Panc1 (cell line): ENCODE measurements around the gene UMAD1. TPM values are rescaled to one million over a fixed set of nuclear protein-coding genes. Genes with fewer than 3 reads are reported as not detected.

Experiments used
- ATAC-seq: fragments of 200-7000 bp; cut with Tn5 transposase; 2 replicates; pipeline ENCODE4 v1.9.1; 2020; ENCODE audit warnings: mild to moderate bottlenecking, moderate library complexity
- BruUV-seq: library from RNA; stranded (reverse); fragments of 400-500 nt; replicated peaks from 2 replicates; lab custom pipeline; 2021; lab: Mats Ljungman, UMichigan
- CTCF ChIA-PET: fragments of 300-600 bp; sonication (Branson Sonifier 250); formaldehyde crosslinking; loops from one replicate; lab custom pipeline; 2022; ENCODE audit warnings: antibody characterized with exemption; lab: Charles Lee
- POLR2A ChIA-PET: fragments of 300-600 bp; sonication (Branson Sonifier 250); formaldehyde crosslinking; loops from one replicate; lab custom pipeline; 2022; ENCODE audit warnings: antibody characterized with exemption; lab: Charles Lee
- DNase-seq: peaks from one replicate; pipeline ENCODE4 v3.0.0-alpha.2; 2010; ENCODE audit warnings: low read depth, low spot score
- H3K27ac ChIP-seq: 2 replicates; pipeline ENCODE4 v1.5.1; 2011; ENCODE audit warnings: mild to moderate bottlenecking, low read length, inconsistent platforms
- H3K27me3 ChIP-seq: fragments of 200-500 bp; sonication (Bioruptor generic); 2 replicates; pipeline ENCODE4 v1.6.0; 2014; ENCODE audit warnings: low read length, inconsistent platforms; ENCODE audit not compliant: control insufficient read depth, insufficient read depth
- H3K36me3 ChIP-seq: fragments of 200-500 bp; sonication (Bioruptor generic); 2 replicates; pipeline ENCODE4 v1.5.1; 2014; ENCODE audit warnings: inconsistent platforms, mild to moderate bottlenecking, low read length, moderate library complexity; ENCODE audit not compliant: control insufficient read depth, insufficient read depth
- H3K4me1 ChIP-seq: 2 replicates; pipeline ENCODE4 v1.5.1; 2011; ENCODE audit warnings: inconsistent platforms, mild to moderate bottlenecking, low read length, moderate library complexity; ENCODE audit not compliant: control insufficient read depth, insufficient read depth
- H3K4me3 ChIP-seq, 2 experiments: 2 replicates each; pipeline ENCODE4 v1.5.1; 2011 to 2012; ENCODE audit warnings: low read depth in 2 of 2, low read length in 2 of 2, mild to moderate bottlenecking in 2 of 2, inconsistent platforms in 1 of 2, moderate library complexity in 1 of 2
- H3K9me3 ChIP-seq: fragments of 200-500 bp; sonication (Bioruptor generic); 2 replicates; pipeline ENCODE4 v1.5.1; 2014; ENCODE audit warnings: low read depth, mild to moderate bottlenecking, inconsistent platforms, low read length, moderate library complexity; ENCODE audit not compliant: control insufficient read depth, insufficient read depth
- CTCF ChIP-seq: fragments of 450-650 bp; IDR thresholded peaks from 2 replicates; pipeline ENCODE4 v1.5.1; 2017; ENCODE audit warnings: mild to moderate bottlenecking
- POLR2AphosphoS5 ChIP-seq: IDR thresholded peaks from 2 replicates; pipeline ENCODE4 v1.6.1; 2012; ENCODE audit warnings: mild to moderate bottlenecking, low read depth, low read length, moderate library complexity
- SIN3A ChIP-seq: IDR thresholded peaks from 2 replicates; pipeline ENCODE4 v1.6.1; 2012; ENCODE audit warnings: low read depth, mild to moderate bottlenecking, low read length, moderate library complexity, borderline replicate concordance; ENCODE audit not compliant: insufficient read depth
- TCF7L2 ChIP-seq: IDR thresholded peaks from 2 replicates; pipeline ENCODE4 v1.6.1; 2011; ENCODE audit warnings: mild to moderate bottlenecking, low read depth, low read length, inconsistent platforms
- in situ Hi-C: cut with HindIII; loops from 2 replicates; pipeline ENCODE4 v1.10.0; 2016; ENCODE audit warnings: low sequenced_read_pairs, low pct_unique_long_range_greater_than_20kb
- intact Hi-C: fragments of 100-400 bp; cut with micrococcal nuclease; formaldehyde crosslinking; loops from one replicate; pipeline ENCODE4 v1.10.0; 2022; ENCODE audit not compliant: unreplicated experiment
- total RNA-seq: library from RNA; stranded (reverse); gene quantifications from one replicate; pipeline ENCODE4 v1.2.1, GENCODE V29; 2021; ENCODE audit not compliant: unreplicated experiment
- TF ChIP-seq, protein P1 (sequence below), 2 experiments: IDR thresholded peaks; 2 replicates each; pipeline ENCODE4 v1.6.1; 2011 to 2012; ENCODE audit warnings: low read depth in 2 of 2, control low read depth in 1 of 2, low read length in 1 of 2, mild to moderate bottlenecking in 1 of 2, moderate library complexity in 1 of 2; ENCODE audit not compliant: insufficient read depth in 1 of 2

Gene UMAD1
- total RNA-seq, 1 experiment from 2014 or later: 19.9 TPM

GRCh38 chr7:7843240-7843639 is 202.7 kb downstream of the UMAD1 start:
- BruUV-seq: no TSS peak
- ATAC-seq (no peak), DNase-seq (no peak)
- no peak overlapping the region for H3K27ac ChIP-seq
- H3K4me3 ChIP-seq: no peak overlapping the region
- H3K27me3 ChIP-seq: no peaks in the 10 kb centered on the region
- CTCF ChIA-PET: no interaction called here
- no peaks in the 10 kb centered on the region for H3K4me1 ChIP-seq
- intact Hi-C loops (no loop called here), in situ Hi-C loops (no loop called here)
- H3K36me3 ChIP-seq: no peaks in the 10 kb centered on the region
- no peaks in the 10 kb centered on the region for H3K9me3 ChIP-seq
- TF ChIP-seq POLR2AphosphoS5 (no peak), SIN3A (no peak)
- POLR2A ChIA-PET: no interaction called here

DNA sequence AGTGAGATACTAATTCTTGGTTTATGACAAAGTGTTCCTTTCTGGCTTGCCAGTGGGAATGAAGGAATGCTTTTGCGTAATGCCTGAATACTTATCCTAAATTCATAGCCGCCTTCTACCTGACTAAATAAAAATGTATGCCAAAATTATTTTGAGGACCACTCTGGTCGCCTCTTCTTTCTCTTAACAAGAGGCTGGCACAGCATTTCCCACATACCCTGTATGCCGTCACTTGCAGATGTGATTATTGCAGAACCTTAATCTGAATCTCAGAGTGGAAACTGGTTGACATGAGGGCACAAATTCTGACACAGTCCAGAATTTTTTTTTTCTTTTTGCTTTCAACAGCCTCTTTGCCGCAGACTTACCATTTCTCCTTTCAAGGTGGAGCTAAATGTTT is 203.4 kb downstream of the UMAD1 start:
- ChIA-PET CTCF (no interaction called here), POLR2A (no interaction called here)
- BruUV-seq: no TSS peak
- Histone ChIP-seq H3K27ac (no peak overlapping the region), H3K9me3 (no peaks in the 10 kb centered on the region), H3K36me3 (no peaks in the 10 kb centered on the region), H3K4me3 (no peak overlapping the region), H3K27me3 (no peaks in the 10 kb centered on the region), H3K4me1 (no peaks in the 10 kb centered on the region)
- no peak for DNase-seq
- intact Hi-C loops (no loop called here), in situ Hi-C loops (no loop called here)
- ATAC-seq: no peak
- TF ChIP-seq TCF7L2 (no peak), CTCF (no peak), POLR2AphosphoS5 (no peak), SIN3A (no peak)
- TF ChIP-seq, protein P1, sequence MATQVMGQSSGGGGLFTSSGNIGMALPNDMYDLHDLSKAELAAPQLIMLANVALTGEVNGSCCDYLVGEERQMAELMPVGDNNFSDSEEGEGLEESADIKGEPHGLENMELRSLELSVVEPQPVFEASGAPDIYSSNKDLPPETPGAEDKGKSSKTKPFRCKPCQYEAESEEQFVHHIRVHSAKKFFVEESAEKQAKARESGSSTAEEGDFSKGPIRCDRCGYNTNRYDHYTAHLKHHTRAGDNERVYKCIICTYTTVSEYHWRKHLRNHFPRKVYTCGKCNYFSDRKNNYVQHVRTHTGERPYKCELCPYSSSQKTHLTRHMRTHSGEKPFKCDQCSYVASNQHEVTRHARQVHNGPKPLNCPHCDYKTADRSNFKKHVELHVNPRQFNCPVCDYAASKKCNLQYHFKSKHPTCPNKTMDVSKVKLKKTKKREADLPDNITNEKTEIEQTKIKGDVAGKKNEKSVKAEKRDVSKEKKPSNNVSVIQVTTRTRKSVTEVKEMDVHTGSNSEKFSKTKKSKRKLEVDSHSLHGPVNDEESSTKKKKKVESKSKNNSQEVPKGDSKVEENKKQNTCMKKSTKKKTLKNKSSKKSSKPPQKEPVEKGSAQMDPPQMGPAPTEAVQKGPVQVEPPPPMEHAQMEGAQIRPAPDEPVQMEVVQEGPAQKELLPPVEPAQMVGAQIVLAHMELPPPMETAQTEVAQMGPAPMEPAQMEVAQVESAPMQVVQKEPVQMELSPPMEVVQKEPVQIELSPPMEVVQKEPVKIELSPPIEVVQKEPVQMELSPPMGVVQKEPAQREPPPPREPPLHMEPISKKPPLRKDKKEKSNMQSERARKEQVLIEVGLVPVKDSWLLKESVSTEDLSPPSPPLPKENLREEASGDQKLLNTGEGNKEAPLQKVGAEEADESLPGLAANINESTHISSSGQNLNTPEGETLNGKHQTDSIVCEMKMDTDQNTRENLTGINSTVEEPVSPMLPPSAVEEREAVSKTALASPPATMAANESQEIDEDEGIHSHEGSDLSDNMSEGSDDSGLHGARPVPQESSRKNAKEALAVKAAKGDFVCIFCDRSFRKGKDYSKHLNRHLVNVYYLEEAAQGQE (IDR thresholded peaks at IDR 0.05; ENCODE audit: insufficient read depth in 1 of 2, low read depth in 2 of 2, low read length in 1 of 2): no peak

GRCh38 chr7:7848246-7848645 is 207.7 kb downstream of the UMAD1 start:
- Histone ChIP-seq H3K27ac (no peak overlapping the region), H3K27me3 (no peaks in the 10 kb centered on the region), H3K9me3 (no peaks in the 10 kb centered on the region), H3K4me3 (no peak overlapping the region), H3K36me3 (no peaks in the 10 kb centered on the region), H3K4me1 (no peaks in the 10 kb centered on the region)
- DNase-seq (no peak), ATAC-seq (no peak)
- CTCF ChIA-PET: no interaction called here
- in situ Hi-C loops: loop anchor here (5.0 kb wide), 1 partner anchor 69 kb away; no protein-coding TSS in a partner anchor
- intact Hi-C loops: no loop called here
- TF ChIP-seq SIN3A (no peak), POLR2AphosphoS5 (no peak), TCF7L2 (no peak), CTCF (no peak)
- TF ChIP-seq, protein P1 (IDR thresholded peaks at IDR 0.05; ENCODE audit: insufficient read depth in 1 of 2, low read depth in 2 of 2, low read length in 1 of 2): no peak
- no TSS peak for BruUV-seq
- POLR2A ChIA-PET: no interaction called here
